ENCODE data around the gene PLEKHM3.
A peak's percentile ranks its signal among the peaks of the same experiment; 100 is the strongest.

DNA sequence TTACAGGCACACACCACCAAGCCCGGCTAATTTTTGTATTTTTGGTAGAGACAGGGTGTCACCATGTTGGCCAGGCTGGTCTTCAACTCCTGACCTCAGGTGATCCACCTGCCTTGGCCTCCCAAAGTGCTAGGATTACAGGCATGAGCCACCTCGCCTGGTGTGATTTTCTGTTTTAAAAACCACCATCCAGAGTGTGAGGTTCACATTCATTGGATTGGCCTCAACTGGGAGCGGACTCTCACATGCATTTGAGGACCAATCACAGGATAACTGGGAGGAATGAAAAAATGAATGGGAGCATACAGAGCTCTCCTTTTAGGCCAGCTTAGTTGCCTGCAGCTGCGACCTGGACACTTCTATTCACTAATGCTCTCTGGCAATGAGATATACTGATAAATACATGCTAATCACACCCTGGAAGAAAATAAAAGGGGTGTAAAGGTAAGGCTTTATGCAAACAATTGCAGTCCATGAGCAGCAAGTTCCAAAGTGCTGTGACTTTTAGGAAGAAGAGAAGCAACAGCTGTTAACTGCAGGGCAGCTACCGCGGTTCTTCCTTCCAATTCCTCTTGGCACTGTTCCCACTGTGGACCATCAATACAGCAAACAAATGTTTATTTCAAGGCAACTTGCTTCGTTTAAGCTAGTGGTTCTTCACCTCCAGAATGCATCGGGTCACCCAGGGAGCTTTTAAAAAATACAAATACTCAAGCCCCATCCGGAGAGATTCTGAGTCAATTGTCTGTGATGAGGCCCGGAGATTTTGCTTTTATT, 206.1 kb downstream of the PLEKHM3 start:
- TF ChIP-seq, protein P1, sequence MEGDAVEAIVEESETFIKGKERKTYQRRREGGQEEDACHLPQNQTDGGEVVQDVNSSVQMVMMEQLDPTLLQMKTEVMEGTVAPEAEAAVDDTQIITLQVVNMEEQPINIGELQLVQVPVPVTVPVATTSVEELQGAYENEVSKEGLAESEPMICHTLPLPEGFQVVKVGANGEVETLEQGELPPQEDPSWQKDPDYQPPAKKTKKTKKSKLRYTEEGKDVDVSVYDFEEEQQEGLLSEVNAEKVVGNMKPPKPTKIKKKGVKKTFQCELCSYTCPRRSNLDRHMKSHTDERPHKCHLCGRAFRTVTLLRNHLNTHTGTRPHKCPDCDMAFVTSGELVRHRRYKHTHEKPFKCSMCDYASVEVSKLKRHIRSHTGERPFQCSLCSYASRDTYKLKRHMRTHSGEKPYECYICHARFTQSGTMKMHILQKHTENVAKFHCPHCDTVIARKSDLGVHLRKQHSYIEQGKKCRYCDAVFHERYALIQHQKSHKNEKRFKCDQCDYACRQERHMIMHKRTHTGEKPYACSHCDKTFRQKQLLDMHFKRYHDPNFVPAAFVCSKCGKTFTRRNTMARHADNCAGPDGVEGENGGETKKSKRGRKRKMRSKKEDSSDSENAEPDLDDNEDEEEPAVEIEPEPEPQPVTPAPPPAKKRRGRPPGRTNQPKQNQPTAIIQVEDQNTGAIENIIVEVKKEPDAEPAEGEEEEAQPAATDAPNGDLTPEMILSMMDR (IDR thresholded peaks at IDR 0.05): no peak
- TF ChIP-seq POLR2A (IDR thresholded peaks at IDR 0.05): peak; percentile 18

All from right lobe of liver (tissue), 4 donors.